HG03196 (cell line): ENCODE data around the gene CATSPERB.
"Not testable (repeated sequence)": the region's sequence is repeated elsewhere in the genome, so short reads cannot be mapped to it uniquely, and the experiment has no call there.

ENCODE experiments used
- ATAC-seq: cut with Tn5 transposase; IDR thresholded peaks from one replicate; pipeline ENCODE4 v1.9.1; 2021; ENCODE audit not compliant: unreplicated experiment

CATSPERB gene

DNA sequence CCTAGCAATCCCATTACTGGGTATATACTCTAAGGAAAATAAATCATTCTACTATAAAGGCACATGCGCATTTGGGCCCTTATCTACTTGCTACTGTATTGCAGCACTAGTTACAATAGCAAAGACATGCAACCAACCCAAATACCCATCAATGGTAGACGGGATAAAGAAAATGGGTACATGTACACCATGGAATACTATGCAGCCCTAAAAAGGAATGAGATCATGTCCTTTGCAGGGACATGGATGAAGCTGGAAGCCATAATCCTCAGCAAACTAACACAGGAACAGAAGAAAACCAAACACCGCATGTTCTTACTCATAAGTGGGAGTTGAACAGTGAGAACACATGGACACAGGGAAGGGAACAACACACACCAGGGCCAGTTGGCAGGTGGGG is 54.2 kb downstream of the CATSPERB start:
- ATAC-seq, result not testable (repeated sequence)

DNA sequence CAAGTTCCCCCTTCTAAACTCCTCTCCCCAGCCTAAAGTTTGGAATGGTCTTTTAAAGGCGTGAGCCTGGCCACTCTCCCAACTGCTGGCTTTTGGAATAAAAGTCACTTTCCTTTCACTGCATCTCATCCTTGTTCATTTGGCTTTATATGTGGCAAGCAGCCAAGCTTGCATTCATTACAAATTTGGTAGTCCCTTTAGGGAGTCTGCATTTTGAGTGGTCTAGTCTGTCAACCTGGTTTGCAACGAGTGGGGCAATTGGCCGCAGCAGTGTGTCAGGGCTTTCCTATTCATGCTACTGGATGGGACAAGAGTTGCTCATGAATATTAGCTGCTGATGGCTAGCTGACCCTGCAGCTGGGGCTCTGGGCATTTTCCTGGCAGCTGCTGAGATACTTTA is 57.0 kb downstream of the CATSPERB start:
- no peak for ATAC-seq

DNA sequence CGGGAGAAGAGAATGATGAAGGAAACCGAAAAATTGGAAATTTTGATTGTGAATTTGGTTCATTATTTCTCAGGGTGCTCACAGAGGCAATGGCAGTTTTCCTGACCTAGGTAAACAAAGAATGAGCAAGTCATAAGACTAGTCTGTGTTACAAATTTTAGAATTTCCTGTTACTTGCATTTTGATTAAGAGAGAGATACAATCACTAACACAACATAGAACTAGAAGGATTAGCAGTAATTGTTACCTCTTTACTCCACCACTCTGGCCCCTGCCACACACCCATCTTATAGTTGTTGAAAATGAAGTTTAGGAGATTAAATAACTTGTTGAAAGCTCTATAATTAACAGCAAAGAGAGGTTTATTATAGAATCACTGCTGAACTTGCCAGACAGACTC is 62.0 kb downstream of the CATSPERB start:
- ATAC-seq, result no peak

DNA sequence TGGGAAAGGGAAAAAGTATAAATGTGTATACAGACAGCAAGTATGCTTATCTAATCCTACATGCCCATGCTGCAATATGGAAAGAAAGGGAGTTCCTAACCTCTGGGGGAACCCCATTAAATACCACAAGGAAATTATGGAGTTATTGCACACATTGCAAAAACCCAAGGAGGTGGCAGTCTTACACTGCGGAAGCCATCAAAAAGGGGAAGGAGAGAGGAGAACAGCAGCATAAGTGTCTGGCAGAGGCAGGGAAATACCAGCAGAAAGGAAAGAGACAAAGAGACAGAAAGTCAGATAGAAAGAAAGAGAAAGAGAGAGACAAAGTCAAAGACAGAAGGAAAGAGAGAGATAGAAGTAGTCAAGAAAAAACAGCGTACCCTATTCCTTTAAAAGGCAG is 64.8 kb downstream of the CATSPERB start:
- not testable (repeated sequence) for ATAC-seq

DNA sequence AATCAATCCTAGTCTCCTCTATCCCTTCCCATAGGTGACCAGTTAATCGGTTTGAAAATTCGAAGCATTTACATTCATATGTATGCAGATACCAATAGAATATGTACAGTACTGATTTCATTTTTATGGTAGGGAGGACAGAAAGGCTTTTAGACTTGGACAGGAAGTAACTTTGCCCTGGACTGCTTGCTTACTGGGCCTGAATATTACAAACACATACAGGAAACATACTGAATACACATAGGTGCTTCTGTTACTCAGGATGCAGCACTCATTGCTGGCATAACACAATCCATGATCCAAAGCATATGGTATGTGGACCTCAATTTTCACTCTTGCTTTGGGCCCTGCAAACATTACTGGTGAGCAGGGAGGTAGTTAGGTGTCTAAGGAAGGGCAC is 71.1 kb downstream of the CATSPERB start:
- no peak for ATAC-seq

DNA sequence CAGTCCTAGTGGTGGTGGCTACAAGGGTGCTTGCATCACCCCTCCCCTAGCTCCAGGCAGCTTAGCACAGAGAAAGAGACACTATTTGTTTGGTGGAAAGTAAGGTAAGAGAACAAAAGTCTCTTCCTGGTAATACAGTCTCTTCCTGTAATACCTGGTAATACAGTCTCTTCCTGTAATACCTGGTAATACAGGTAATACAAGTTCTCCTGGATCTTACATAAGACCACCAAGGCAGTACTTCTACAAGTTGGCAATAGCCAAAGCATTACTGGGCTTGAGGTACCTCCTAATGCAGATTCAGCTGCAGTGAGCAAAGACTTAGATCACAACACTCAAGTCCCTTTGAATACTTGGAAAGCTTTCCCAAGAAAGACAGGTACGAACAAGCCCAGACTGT is 77.0 kb downstream of the CATSPERB start:
- ATAC-seq, result no peak

DNA sequence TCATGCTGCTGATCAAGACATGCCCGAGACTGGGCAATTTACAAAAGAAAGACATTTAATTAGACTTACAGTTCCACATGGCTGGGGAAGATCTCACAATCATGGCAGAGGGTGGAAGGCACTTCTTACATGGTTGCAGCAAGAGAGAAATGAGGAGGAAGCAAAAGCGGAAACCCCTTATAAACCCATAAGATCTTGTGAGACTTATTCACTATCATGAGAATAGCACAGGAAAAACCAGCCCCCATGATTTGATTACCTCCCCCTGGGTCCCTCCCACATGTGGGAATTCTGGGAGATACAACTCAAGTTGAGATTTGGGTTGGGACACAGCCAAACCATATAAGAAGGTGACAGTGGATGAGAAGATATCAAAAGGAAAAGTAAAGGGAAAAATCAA is 78.4 kb downstream of the CATSPERB start:
- ATAC-seq, result no peak

DNA sequence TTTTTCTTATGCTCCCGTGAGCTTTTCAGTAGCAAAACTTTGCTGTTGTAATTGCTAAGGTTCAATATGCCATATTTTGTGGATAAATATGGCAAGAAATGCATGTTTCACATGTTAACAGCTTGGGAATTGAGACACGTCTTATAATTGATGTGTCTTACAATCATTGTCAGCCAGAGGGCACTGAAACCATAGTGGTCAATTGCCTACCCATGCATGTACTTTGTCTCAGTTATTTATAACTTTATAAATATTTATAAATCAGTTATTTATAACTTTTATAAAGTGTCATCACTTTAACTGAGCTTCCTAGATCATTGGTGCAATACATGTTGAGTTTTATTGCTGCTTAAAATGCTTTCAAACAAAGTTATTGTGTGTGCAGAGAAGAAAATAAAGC is 82.0 kb downstream of the CATSPERB start:
- no peak for ATAC-seq

DNA sequence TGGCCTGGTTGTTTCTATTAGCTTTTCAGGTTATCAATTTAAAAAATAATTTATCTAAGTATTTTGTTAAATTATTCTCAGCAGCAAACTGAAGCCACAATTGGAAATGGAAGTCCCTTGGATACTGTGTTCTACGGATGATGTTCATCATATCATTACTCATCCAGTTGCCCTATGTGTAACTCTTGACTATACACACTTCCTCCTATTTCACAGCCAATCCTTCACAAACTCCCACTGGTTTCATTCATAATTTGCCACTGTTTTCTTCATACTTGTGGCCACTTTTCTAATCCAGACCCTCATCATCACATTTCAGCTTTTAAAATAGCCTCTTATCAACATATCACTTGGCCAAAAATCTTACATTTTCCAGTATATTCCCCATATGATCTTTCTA is 84.0 kb downstream of the CATSPERB start:
- no peak for ATAC-seq

DNA sequence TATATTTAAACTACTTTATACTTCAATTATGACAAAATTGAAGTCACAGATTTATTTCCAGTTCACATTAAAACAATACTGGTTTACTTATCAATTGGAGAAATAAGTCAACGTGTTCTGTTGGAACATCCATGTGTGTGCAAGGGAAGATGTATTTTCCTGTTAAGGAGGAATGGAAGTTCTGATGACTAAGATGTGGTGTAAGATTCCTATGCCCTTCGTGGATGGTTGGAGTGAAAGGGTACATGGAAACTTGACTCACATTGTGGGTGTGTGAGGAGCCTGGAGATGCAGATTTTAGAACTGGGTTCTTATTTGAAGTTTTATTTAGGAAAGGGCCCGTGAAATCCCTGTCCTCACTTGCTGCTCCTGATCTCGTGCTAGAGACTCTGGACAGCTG is 95.3 kb downstream of the CATSPERB start:
- ATAC-seq, result no peak

DNA sequence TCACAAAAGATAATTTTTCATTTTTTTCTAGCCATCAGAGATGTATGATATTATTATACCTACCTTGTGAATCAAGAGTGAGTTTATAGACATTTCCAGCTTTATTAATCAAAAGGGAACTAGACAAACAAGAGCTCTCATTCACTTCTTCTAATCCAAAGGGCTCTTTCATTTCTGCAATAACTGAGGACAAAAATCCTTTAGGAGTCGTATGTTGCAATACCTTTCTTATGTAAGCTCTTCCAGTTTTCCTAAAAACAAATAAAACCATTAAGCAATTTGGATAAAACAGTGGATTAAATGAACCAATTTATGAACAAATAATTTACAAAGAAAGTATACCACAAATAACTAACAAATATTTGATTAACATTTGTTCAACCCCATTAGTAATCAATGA is 107.1 kb downstream of the CATSPERB start:
- ATAC-seq, result no peak

DNA sequence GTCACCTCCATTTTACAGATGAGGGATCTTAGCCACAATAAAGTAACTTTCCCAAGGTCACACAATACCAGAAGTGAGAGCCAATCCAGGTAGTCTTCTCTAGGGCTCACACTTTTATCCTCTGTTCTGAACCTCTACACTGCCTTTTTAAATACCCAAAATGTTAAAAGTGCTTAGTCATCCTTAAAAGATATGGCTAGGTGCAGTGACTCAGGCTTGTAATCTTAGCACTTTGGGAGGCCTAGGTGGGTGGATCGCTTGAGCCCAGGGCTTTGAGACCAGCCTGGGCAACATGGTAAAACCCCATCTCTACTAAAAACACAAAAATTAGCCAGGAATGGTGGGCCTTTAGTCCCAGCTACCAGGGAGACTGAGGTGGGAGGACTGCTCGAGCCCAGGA is 117.7 kb downstream of the CATSPERB start:
- ATAC-seq, result no peak

DNA sequence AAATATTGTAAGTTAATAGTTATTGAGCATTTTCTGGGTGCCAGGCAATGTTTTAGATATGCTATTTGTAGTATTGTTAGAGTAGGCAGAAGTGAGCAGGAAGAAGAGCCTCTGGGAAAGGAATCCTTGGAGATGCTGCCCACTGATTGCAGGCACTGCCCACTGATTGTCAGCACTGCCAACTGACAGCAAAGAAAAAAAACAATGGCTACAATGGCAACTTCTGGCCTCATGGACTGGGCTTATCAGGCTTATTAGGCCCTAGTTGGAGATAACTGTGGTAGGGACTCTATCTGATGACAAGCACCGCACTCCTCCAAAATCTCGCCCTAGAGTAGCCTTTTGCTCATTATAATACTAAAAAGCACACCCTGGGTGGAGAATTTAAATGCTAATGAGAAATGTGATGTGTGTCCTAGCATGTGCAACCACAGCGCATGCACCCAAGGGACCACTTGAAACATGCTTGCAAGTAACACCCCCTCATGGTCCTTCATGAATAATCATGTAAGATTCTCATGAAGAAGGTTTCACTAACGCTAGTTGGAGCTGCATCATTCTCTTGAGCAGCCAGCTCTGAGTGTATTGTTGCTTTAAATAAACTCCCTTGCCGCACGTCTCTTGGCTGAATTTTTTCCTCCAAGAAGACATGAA is 118.3 kb downstream of the CATSPERB start:
- ATAC-seq, result no peak

DNA sequence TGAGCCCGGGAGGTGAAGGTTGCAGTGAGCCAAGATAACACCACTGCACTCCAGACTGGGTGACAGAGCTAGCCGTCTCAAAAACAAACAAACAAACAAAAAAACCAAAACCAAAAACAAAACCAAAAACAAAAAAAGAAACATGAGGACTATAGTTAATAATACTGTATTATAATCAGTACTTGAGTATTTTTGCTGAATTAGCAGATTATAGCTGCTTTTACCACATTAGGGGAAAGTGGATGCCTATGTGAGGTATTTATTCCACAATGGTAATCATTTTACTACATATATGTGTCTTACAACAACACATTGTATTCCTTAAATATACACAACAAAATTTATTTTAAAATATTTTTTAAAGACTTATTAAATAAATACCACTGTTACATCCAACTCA is 120.4 kb downstream of the CATSPERB start:
- no peak for ATAC-seq

DNA sequence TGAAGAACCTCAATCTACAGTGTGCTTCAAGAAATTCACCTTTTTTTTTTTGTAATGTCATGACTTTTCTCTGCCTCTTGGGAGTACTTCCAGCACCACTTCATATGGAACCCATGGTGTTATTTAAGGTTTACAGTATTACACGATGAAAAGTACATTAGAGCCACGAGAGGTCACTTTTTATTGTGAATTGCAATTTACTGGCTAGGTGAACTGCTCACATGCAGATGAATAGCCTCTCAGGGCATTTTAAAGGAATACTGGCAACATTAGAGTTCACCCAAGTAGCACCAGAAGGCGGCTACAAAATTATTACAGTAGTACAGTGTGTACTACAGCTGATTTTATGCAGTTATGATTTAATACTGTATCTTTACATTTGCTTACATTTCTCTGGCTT is 122.7 kb downstream of the CATSPERB start:
- ATAC-seq, result no peak

DNA sequence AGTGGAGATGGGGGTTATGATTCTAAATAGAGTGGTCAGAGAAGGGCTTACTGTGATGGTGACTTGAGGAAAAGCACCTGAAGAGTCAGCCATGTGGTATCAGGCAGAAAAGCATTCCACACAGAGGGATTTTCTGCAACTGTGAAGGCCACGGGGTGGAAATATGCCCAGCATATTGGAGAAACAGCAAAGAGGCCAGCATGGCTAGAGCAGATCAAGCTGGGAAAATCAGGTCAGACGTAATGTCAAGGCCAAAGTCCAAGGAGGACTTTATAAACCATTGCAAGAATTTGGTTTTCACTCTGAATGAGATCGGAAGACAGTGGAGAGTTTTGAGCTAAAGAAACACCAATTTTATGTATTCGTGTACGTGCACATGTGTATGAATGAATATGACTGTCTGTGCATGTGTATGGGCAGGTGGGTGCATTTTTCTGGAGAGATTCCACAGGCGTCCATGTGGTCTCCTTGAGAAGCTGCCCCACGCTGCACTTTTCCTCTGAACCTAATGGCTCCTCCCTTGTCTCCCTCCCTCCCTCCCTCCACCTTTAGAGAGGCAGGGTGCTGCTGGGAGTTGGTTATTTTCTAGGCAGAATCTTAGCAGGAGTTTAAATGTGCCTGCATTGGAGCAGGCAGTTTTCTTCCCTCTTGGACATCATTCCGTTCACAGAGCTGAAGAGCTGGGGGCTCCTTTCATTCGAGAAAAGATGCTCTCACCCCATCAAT is 124.4 kb downstream of the CATSPERB start:
- no peak for ATAC-seq

DNA sequence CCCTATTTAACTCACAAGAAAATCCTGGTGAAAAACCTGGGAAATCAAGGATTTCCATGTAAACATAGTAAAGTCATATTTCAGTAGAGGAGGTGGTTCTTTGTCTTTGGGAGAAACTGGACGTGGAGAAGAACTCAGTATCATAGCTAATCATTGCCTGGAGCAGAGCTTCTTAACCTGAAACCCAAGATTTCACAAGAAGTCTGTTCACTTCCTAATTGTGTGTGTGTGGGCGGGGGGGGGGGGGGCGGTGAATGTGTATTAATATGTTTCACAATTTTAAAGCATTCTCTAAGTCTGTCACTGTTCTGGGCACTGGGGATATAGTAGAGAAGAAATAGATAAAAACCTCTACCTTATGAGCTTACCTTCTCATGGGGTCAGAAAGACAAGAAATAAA is 125.0 kb downstream of the CATSPERB start:
- ATAC-seq, result no peak

DNA sequence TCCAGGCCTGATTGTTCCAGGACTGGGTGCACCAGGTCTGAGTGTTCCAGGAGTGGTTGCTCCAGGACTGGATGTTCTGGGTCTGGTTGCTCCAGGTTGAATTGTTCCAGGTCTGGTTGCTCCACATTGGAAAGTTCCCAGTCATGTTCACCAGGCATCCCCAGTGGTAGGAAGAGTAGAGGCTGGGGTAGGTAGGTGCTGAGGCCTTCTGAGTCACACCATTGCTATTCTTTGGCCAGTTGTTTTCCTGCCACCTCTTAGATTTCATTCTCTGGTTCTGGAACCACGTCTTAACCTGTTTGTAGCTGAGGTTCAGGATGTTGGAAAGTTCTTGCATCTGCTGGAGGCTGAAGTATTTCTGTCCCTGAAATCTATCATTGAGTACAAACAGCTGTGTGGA is 127.3 kb downstream of the CATSPERB start:
- ATAC-seq, result not testable (repeated sequence)

DNA sequence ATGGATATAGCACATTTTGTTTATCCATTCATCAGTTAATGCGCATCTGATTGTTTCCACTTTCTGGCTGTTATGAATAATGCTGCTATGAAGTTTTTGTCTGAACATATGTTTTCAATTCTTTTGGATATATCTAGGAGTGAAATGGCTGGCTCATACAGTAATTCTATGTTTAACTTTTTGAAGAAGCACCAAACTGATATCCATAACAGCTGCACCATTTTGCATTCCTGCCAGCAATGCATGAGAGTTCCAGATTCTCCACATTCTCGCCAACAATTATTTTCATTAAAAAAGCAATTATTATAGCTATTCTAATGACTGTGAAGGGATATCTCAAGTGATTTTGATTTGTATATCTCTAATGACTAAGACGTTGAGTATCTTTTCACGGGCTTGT is 131.9 kb downstream of the CATSPERB start:
- no peak for ATAC-seq

DNA sequence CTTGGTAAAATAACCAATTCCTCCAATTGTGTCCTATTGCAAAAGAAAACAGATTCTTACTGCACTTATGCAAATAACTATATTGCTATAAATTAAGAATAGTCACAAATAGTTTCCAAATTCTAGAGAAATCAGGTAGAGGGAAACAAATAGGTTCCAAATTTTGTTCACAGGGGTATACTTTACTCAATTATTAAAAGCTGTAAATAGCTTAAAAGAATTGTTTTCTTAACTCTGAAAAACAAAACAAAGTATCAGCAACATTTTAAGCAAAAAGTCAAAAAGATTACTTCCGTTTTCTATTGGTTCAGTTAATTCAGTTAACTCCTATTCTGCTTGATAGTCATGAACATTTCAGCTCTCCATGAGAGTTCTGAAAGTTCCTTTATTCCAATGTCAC is 136.2 kb downstream of the CATSPERB start:
- ATAC-seq, result no peak

DNA sequence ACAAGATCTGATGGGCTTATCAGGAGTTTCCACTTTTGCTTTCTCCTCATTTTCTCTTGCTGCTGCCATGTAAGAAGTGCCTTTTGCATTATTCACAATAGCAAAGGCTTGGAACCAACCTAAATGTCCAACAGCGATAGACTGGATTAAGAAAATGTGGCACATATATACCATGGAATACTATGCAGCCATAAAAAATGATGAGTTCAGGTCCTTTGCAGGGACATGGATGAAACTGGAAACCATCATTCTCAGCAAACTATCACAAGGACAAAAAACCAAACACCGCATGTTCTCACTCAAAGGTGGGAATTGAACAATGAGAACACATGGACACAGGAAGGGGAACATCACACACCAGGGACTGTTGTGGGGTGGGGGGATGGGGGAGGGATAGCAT is 137.9 kb downstream of the CATSPERB start:
- ATAC-seq, result not testable (repeated sequence)

DNA sequence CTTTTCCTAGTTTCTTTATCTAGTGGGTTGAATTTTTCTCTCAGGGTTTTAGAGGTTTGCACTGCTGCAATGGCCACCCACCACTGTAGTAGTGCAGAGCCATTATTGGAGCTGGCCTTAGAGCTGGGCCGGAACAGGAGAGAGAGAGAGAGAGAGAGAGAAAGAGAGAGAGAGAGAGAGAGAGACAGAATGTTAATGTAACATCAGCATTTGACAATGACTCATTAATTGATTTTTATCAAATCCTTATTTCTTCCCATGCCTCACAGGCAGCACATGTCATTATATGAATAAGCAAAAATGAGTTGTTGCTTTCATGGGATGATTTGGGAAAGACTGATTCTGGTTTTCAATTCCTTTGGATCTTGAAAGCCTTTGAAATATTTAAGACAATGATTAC is 145.5 kb downstream of the CATSPERB start:
- no peak for ATAC-seq

DNA sequence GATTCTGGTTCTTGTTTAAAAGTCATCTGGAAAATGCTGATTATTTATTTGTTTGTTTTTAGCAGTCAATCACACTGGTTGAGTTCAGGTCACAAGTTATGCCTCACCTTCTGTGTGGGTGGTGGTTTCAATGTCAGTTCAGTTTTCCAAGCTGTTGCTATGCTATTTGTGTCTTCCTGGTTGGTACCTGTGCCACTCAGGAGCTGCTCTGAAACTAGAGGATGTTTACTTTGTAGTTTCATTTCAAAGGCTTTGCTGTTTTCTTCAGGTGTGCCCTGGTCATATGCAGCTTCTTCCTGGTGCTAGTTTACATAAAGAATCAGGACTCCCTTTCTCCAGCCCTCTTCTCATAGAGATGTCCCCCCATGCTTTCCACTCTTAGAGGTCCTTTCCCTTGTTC is 146.0 kb downstream of the CATSPERB start:
- no peak for ATAC-seq
